Measurements from ENCODE around the gene CTBP2.

- TF ChIP-seq CTCF (conservative IDR thresholded peaks at IDR 0.05) (no peak), ZFX (IDR thresholded peaks at IDR 0.05) (no peak)
Observed at GRCh38 chr10:125093974-125094705, 66.2 kb downstream of the CTBP2 start.

Data from C4-2B (cell line).